ENCODE data around the gene PIK3R5. TPM values are rescaled to one million over a fixed set of nuclear protein-coding genes. Genes with fewer than 3 reads are reported as not detected.

PIK3R5 gene
- total RNA-seq, 1 donor from 2014 or later: 0.29 TPM

DNA sequence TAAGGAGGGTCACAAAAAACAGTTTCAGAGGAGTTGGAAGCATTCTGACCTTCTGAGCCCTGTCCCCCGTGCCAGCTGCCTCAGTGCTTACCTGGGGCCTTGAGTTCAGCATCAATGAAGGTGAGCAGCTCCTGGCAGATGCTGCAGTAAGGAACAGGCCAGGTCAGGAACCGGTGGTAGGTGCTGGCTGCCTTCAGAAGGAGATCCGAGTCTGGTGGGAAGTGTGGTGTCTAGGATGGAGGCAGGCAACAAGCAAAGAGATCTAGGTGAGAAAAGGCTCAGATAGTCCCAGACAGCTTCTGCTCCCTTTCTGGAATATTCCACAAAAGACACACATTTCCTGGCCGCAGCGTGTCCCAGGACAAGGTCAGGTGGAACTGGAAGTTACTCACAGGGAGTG lies 60.8 kb downstream of the PIK3R5 start:
- TF ChIP-seq, protein P1, sequence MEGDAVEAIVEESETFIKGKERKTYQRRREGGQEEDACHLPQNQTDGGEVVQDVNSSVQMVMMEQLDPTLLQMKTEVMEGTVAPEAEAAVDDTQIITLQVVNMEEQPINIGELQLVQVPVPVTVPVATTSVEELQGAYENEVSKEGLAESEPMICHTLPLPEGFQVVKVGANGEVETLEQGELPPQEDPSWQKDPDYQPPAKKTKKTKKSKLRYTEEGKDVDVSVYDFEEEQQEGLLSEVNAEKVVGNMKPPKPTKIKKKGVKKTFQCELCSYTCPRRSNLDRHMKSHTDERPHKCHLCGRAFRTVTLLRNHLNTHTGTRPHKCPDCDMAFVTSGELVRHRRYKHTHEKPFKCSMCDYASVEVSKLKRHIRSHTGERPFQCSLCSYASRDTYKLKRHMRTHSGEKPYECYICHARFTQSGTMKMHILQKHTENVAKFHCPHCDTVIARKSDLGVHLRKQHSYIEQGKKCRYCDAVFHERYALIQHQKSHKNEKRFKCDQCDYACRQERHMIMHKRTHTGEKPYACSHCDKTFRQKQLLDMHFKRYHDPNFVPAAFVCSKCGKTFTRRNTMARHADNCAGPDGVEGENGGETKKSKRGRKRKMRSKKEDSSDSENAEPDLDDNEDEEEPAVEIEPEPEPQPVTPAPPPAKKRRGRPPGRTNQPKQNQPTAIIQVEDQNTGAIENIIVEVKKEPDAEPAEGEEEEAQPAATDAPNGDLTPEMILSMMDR (conservative IDR thresholded peaks at IDR 0.05): no peak
- Mint-ChIP-seq H3K27ac (no peak overlapping the region), H3K27me3 (peaks cover 43% of the 10 kb centered on the region)

DNA sequence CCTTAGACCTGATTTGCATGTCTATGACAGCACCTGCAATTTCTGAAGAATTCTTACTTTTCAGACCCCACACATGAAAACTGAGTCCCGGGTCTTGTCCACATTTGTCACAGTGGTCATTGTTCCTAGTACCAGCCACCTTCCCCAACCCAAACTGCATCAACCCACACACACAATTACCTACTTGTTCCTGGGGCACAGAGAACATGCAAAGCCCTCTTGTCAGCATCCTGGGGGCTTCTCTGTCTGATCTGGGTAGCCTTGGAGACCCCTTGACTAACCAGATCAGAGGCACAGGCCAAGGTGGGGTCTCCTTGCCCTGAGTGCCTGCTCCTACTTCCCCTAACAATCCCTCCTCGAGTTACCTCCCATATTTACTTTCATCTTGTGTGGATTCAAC lies 61.3 kb downstream of the PIK3R5 start:
- H3K9me3 Mint-ChIP-seq: no peaks in the 10 kb centered on the region
- TF ChIP-seq, protein P1 (conservative IDR thresholded peaks at IDR 0.05): no peak
- no peak overlapping the region for H3K4me3 Mint-ChIP-seq
- no peak for DNase-seq (ENCODE audit: extremely low spot score, unreplicated experiment)
- peaks cover 40% of the 10 kb centered on the region for H3K27me3 Mint-ChIP-seq
- H3K27ac Mint-ChIP-seq: no peak overlapping the region
- H3K4me1 Mint-ChIP-seq (ENCODE audit: unreplicated experiment): peaks cover 4% of the 10 kb centered on the region
- H3K36me3 Mint-ChIP-seq: no peaks in the 10 kb centered on the region

More for the DNA sequence above, 60.8 kb downstream of the PIK3R5 start:
- H3K36me3 Mint-ChIP-seq: no peaks in the 10 kb centered on the region
- H3K9me3 Mint-ChIP-seq: no peaks in the 10 kb centered on the region
- H3K4me3 Mint-ChIP-seq: no peak overlapping the region
- H3K4me1 Mint-ChIP-seq (ENCODE audit: unreplicated experiment): peaks cover 4% of the 10 kb centered on the region
- no peak for DNase-seq (ENCODE audit: extremely low spot score, unreplicated experiment)

DNA sequence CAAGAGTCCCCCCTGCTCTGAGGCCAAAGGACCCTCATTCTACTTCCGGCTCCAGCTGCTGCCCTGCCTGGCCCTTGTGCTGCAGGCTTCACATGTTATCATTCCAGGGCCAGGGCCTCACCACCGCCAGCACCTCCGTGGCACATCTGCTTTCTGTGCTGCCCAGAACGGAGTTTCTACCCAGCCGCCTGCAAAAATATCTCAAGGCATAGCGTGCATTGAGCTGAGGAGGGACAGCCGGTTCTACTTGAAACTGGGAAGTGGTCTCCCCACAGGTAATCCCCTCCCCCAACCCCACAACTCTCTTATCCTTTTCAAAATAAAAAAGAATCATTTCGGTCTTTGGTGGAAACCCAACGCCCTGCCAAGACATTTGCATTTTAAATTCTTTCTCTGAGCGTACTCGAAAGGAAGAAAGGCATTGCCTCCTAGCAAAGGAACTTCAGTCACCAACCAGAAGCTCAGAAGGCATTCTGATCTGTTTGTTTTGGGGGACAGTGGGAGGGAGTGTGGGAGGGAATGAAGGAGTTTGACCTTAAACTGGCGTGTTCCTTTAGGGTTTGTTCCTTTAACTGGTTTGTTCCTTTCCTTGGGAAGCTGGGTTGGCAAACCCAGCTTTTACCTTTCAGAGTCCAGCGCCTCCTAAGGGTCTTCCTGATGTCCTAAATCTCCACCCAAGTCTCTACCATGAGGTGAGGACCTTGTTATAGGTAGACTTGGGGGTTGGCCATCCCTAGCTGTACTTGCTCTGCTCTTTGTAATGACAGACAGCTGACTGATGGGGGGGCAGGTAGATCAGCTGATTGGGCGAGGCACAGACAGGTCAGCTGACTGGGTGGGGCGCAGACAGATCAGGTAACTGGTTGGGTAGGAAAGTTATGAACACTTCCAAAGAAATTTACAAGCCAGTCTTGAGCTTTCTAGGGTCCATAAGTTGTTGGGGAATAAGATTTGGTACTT lies 64.6 kb downstream of the PIK3R5 start:
- Mint-ChIP-seq H3K4me3 (no peak overlapping the region), H3K27ac (no peak overlapping the region), H3K27me3 (peaks cover 54% of the 10 kb centered on the region), H3K36me3 (no peaks in the 10 kb centered on the region), H3K4me1 (ENCODE audit: unreplicated experiment) (peaks cover 4% of the 10 kb centered on the region), H3K9me3 (no peaks in the 10 kb centered on the region)
- TF ChIP-seq, protein P1 (conservative IDR thresholded peaks at IDR 0.05): no peak
- no peak for DNase-seq (ENCODE audit: extremely low spot score, unreplicated experiment)

DNA sequence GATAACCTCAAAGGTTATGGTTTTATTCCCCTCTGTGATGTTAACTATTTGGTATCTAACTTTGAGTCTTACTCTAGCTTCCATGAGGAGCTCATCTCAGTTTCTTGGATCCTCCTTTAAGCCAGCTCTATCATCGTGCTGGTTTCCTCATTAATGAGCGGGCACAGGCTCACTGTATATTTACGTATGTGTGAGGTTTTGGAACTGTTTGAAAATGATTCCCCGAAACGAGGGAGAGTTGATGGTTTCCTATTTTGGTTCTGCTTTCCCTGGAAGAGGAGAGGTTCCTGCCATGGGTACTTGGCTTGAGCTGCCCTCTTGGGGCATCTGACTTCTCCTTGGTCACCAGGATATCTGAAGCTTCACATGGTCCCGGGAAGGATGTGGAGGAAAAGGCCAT lies 65.3 kb downstream of the PIK3R5 start:
- H3K27me3 Mint-ChIP-seq: peaks cover 54% of the 10 kb centered on the region
- H3K27ac Mint-ChIP-seq: no peak overlapping the region
- TF ChIP-seq, protein P1 (conservative IDR thresholded peaks at IDR 0.05): no peak
- H3K36me3 Mint-ChIP-seq: no peaks in the 10 kb centered on the region
- H3K4me3 Mint-ChIP-seq: no peak overlapping the region
- no peaks in the 10 kb centered on the region for H3K9me3 Mint-ChIP-seq
- no peak for DNase-seq (ENCODE audit: extremely low spot score, unreplicated experiment)
- H3K4me1 Mint-ChIP-seq (ENCODE audit: unreplicated experiment): peaks cover 4% of the 10 kb centered on the region

DNA sequence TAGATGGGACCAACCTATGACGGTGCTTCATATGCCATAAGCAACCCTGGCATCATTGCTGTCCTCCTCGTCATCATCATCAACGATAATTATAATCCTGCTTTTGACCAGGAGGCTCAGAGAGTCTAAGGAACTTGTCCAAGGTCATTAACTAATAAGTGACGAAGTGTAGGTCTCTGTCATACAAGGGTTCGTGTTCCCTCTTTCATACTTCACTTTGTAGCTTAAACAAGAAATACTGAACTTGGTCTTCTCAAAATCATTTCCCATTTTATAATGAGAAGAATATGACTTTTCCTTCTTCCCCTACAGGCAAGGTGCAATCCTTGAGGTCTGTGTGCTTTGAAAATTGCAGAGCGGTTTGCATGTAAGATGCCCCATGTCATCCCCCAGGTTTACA lies 66.9 kb downstream of the PIK3R5 start:
- peaks cover 9% of the 10 kb centered on the region for H3K4me1 Mint-ChIP-seq (ENCODE audit: unreplicated experiment)
- DNase-seq (ENCODE audit: extremely low spot score, unreplicated experiment): no peak
- H3K27ac Mint-ChIP-seq: no peak overlapping the region
- no peaks in the 10 kb centered on the region for H3K36me3 Mint-ChIP-seq
- H3K27me3 Mint-ChIP-seq: peaks cover 49% of the 10 kb centered on the region
- TF ChIP-seq, protein P1 (conservative IDR thresholded peaks at IDR 0.05): no peak
- H3K4me3 Mint-ChIP-seq: no peak overlapping the region
- no peaks in the 10 kb centered on the region for H3K9me3 Mint-ChIP-seq
